SK-N-SH (cell line): Measurements from ENCODE around the gene PARP12.

Experiments
- CTCF ChIP-seq: fragments of 200-600 bp; sonication (generic); IDR thresholded peaks from 2 replicates; pipeline ENCODE4 v1.6.1; 2017; ENCODE audit warnings: antibody characterized with exemption, mild to moderate bottlenecking, moderate library complexity
- EP300 ChIP-seq, 2 experiments: IDR thresholded peaks; 2 replicates each; pipeline versions ENCODE4 v1.4.0 to v1.6.1; 2012; ENCODE audit warnings: borderline replicate concordance in 1 of 2, low read depth in 1 of 2, low read length in 1 of 2

- TF ChIP-seq CTCF: no peak
- TF ChIP-seq EP300 (IDR thresholded peaks at IDR 0.05; ENCODE audit: borderline replicate concordance in 1 of 2, low read depth in 1 of 2, low read length in 1 of 2): no peak
Measured at GRCh38 chr7:140016540-140016939, 46.2 kb downstream of the PARP12 start.
